GM12872 (cell line): Measurements from ENCODE around the gene MRPS26.

Experiments used
- CTCF ChIP-seq: IDR thresholded peaks from 3 replicates; pipeline ENCODE4 v1.5.1; 2011; ENCODE audit warnings: low read depth, mild to moderate bottlenecking, low read length, moderate library complexity; ENCODE audit not compliant: insufficient read depth

The MRPS26 gene

GRCh38 chr20:3084283-3084985 lies 38.6 kb downstream of the MRPS26 start, which contains the start of gene AVP:
Gene AVP (minus strand): TSS chr20:3084724. CDS start chr20:3084674, 50 bp downstream.
- no peak for TF ChIP-seq CTCF

GRCh38 chr20:3084986-3085360 lies 39.1 kb downstream of the MRPS26 start:
- TF ChIP-seq CTCF = no peak

- TF ChIP-seq CTCF = no peak
Observed at GRCh38 chr20:3085571-3086072, 39.8 kb downstream of the MRPS26 start.

- no peak for TF ChIP-seq CTCF
Observed at GRCh38 chr20:3088031-3088430, 42.2 kb downstream of the MRPS26 start.

GRCh38 chr20:3090565-3090964 lies 44.7 kb downstream of the MRPS26 start:
- no peak for TF ChIP-seq CTCF

- TF ChIP-seq CTCF = no peak
Observed at GRCh38 chr20:3092611-3093379, 46.9 kb downstream of the MRPS26 start.

- no peak for TF ChIP-seq CTCF
Observed at GRCh38 chr20:3093861-3094361, 48.1 kb downstream of the MRPS26 start.
